H9 (cell line): ENCODE data around the gene TRAP1. TPM values are rescaled to one million over a fixed set of nuclear protein-coding genes. Genes with fewer than 3 reads are reported as not detected.

Experiments used
- DNase-seq: peaks from one replicate; pipeline ENCODE4 v3.0.0-alpha.2; 2017
- H2AFZ ChIP-seq: one replicate; pipeline ENCODE4 v1.6.1; 2013; ENCODE audit warnings: mild to moderate bottlenecking, low read length, control low read depth, moderate library complexity
- H2AK5ac ChIP-seq: 2 replicates; pipeline ENCODE4 v1.6.1; 2013; ENCODE audit warnings: low read length, control low read depth, mixed read lengths; ENCODE audit not compliant: insufficient read length
- H2BK120ac ChIP-seq: one replicate; pipeline ENCODE4 v1.6.1; 2013; ENCODE audit warnings: low read depth, mild to moderate bottlenecking, low read length, control low read depth, inconsistent platforms; ENCODE audit not compliant: poor library complexity, severe bottlenecking
- H2BK12ac ChIP-seq: 2 replicates; pipeline ENCODE4 v1.6.1; 2013; ENCODE audit warnings: low read length, control low read depth, mixed read lengths, low read depth; ENCODE audit not compliant: insufficient read length
- H2BK15ac ChIP-seq: 2 replicates; pipeline ENCODE4 v1.6.1; 2013; ENCODE audit warnings: low read depth, low read length, control low read depth
- H2BK20ac ChIP-seq: one replicate; pipeline ENCODE4 v1.6.1; 2013; ENCODE audit warnings: low read depth, mild to moderate bottlenecking, low read length, control low read depth, inconsistent platforms; ENCODE audit not compliant: poor library complexity, severe bottlenecking
- H2BK5ac ChIP-seq: 2 replicates; pipeline ENCODE4 v1.6.1; 2013; ENCODE audit warnings: low read length, control low read depth, mixed read lengths; ENCODE audit not compliant: insufficient read length
- H3K14ac ChIP-seq: 2 replicates; pipeline ENCODE4 v1.6.1; 2013; ENCODE audit warnings: low read length, control low read depth; ENCODE audit not compliant: insufficient read depth
- H3K18ac ChIP-seq: 2 replicates; pipeline ENCODE4 v1.6.1; 2013; ENCODE audit warnings: low read depth, mild to moderate bottlenecking, mixed read lengths, low read length, control low read depth; ENCODE audit not compliant: insufficient read length
- H3K23ac ChIP-seq: 2 replicates; pipeline ENCODE4 v1.6.1; 2013; ENCODE audit warnings: low read length, control low read depth, mixed read lengths, low read depth; ENCODE audit not compliant: insufficient read length
- H3K23me2 ChIP-seq: 2 replicates; pipeline ENCODE4 v1.6.1; 2013; ENCODE audit warnings: low read depth, mild to moderate bottlenecking, mixed read lengths, low read length, control low read depth; ENCODE audit not compliant: insufficient read length, poor library complexity, severe bottlenecking
- H3K27ac ChIP-seq: 2 replicates; pipeline ENCODE4 v1.5.1; 2013; ENCODE audit warnings: low read length, control low read depth, mixed read lengths, low read depth; ENCODE audit not compliant: insufficient read length
- H3K27me3 ChIP-seq: 2 replicates; pipeline ENCODE4 v1.6.1; 2013; ENCODE audit warnings: low read length, control low read depth, inconsistent platforms; ENCODE audit not compliant: insufficient read depth
- H3K4ac ChIP-seq: 2 replicates; pipeline ENCODE4 v1.6.1; 2013; ENCODE audit warnings: low read depth, mild to moderate bottlenecking, control low read depth, inconsistent platforms, low read length, moderate library complexity
- H3K4me1 ChIP-seq: 2 replicates; pipeline ENCODE4 v1.6.1; 2013; ENCODE audit warnings: low read length, control low read depth, inconsistent platforms; ENCODE audit not compliant: insufficient read depth
- H3K4me2 ChIP-seq: 2 replicates; pipeline ENCODE4 v1.6.1; 2013; ENCODE audit warnings: low read length, control low read depth, mixed read lengths; ENCODE audit not compliant: insufficient read length, insufficient read depth
- H3K56ac ChIP-seq: 2 replicates; pipeline ENCODE4 v1.6.1; 2013; ENCODE audit warnings: low read depth, mild to moderate bottlenecking, mixed read lengths, low read length, control low read depth; ENCODE audit not compliant: insufficient read length
- H3K79me1 ChIP-seq: 2 replicates; pipeline ENCODE4 v1.6.1; 2013; ENCODE audit warnings: low read depth, mild to moderate bottlenecking, moderate library complexity, low read length, control low read depth, inconsistent platforms; ENCODE audit not compliant: insufficient read depth, poor library complexity, severe bottlenecking
- H3K79me2 ChIP-seq: 2 replicates; pipeline ENCODE4 v1.6.1; 2013; ENCODE audit warnings: low read length, control low read depth, inconsistent platforms; ENCODE audit not compliant: insufficient read depth
- H3K9ac ChIP-seq: 2 replicates; pipeline ENCODE4 v1.6.1; 2013; ENCODE audit warnings: low read length, control low read depth, mixed read lengths; ENCODE audit not compliant: insufficient read length; ENCODE audit errors: extremely low read depth
- H3K9me3 ChIP-seq: one replicate; pipeline ENCODE4 v1.6.1; 2013; ENCODE audit warnings: low read depth, low read length, inconsistent platforms; ENCODE audit not compliant: control insufficient read depth
- H3T11ph ChIP-seq: one replicate; pipeline ENCODE4 v1.6.1; 2013; ENCODE audit warnings: mild to moderate bottlenecking, low read length, control low read depth, inconsistent platforms
- H4K20me1 ChIP-seq: one replicate; pipeline ENCODE4 v1.6.1; 2013; ENCODE audit not compliant: control insufficient read depth, insufficient read length, insufficient read depth
- H4K5ac ChIP-seq: 2 replicates; pipeline ENCODE4 v1.6.1; 2013; ENCODE audit warnings: low read depth, mild to moderate bottlenecking, mixed read lengths, low read length, control low read depth; ENCODE audit not compliant: insufficient read length
- H4K8ac ChIP-seq: replicated peaks from 2 replicates; pipeline ENCODE4 v1.6.1; 2013; ENCODE audit warnings: low read length, control low read depth, mixed read lengths, low read depth; ENCODE audit not compliant: insufficient read length
- H4K91ac ChIP-seq: 2 replicates; pipeline ENCODE4 v1.6.1; 2013; ENCODE audit warnings: low read depth, mild to moderate bottlenecking, moderate library complexity, mixed read lengths, low read length, control low read depth; ENCODE audit not compliant: insufficient read length
- H3K27ac Mint-ChIP-seq, 3 experiments: 2 replicates in 2 of 3; 3 replicates in 1 of 3; pipeline ENCODE4 v1.8.0; 2020 to 2021; ENCODE audit warnings: mixed read lengths in 3 of 3, mild to moderate bottlenecking in 1 of 3, moderate library complexity in 1 of 3
- H3K27me3 Mint-ChIP-seq: 2 replicates; pipeline ENCODE4 v1.8.0; 2021; ENCODE audit warnings: low read depth, mild to moderate bottlenecking, moderate library complexity, mixed read lengths
- H3K36me3 Mint-ChIP-seq, 3 experiments: 2 replicates in 2 of 3; 3 replicates in 1 of 3; pipeline ENCODE4 v1.8.0; 2020 to 2021; ENCODE audit warnings: low read depth in 3 of 3, mixed read lengths in 3 of 3; ENCODE audit not compliant: insufficient read depth in 1 of 3
- H3K4me1 Mint-ChIP-seq, 2 experiments: 2 replicates each; pipeline ENCODE4 v1.8.0; 2020; ENCODE audit warnings: mixed read lengths in 2 of 2
- H3K4me3 Mint-ChIP-seq, 2 experiments: 2 replicates in 1 of 2; 3 replicates in 1 of 2; pipeline ENCODE4 v1.8.0; 2020 to 2021; ENCODE audit warnings: mild to moderate bottlenecking in 2 of 2, mixed read lengths in 2 of 2, moderate library complexity in 1 of 2
- H3K9me3 Mint-ChIP-seq, 2 experiments: 2 replicates in 1 of 2; 3 replicates in 1 of 2; pipeline ENCODE4 v1.8.0; 2020; ENCODE audit warnings: mild to moderate bottlenecking in 2 of 2, mixed read lengths in 2 of 2, moderate library complexity in 1 of 2
- WGBS: extraction: QIAGEN DNeasy Blood & Tissue Kit; methylation state at CpG from one replicate; pipeline ENCODE4 v1.1.7; 2013; ENCODE audit warnings: missing lambda C conversion rate, low lambda C conversion rate, mixed read lengths; ENCODE audit not compliant: insufficient read length; ENCODE audit errors: extremely low coverage; 5-methylcytosine and 5-hydroxymethylcytosine counted together
- total RNA-seq: library from RNA; stranded (reverse); gene quantifications from 2 replicates; pipeline ENCODE4 v1.2.1, GENCODE V29; 2021
- TF ChIP-seq, protein P1 (sequence below): fragments of 200-600 bp; sonication (generic); conservative IDR thresholded peaks from 3 replicates; pipeline ENCODE4 v1.8.0; 2021; ENCODE audit warnings: antibody characterized with exemption, mild to moderate bottlenecking

The TRAP1 gene
- total RNA-seq, 1 experiment from 2014 or later: 211 TPM

DNA sequence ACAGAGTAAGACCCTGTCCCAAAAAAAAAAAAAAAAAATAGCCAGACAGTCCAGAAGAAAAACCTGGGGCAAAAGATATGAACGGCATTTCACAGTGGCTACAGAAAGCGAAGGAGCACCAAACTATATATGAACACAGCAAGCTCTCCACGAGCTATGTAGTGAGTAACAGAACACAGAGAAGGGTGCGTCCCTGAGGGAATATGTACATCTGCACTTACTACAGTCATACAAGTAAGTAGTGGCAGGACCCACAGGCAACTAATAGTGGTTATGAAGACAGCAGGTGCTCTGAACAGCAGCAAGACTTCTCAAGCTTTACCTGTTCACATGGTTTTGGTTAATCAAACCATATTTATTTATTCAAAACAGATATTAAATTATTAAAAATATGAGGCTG lies 15.8 kb downstream of the TRAP1 start:
- Histone ChIP-seq H2BK15ac (no peak overlapping the region), H3K27ac (no peak overlapping the region), H3K23me2 (no peaks in the 10 kb centered on the region), H3K4ac (no peak overlapping the region), H2BK20ac (no peak overlapping the region), H3K56ac (no peak overlapping the region), H3K79me1 (peaks cover 3% of the 10 kb centered on the region), H4K91ac (no peak overlapping the region), H4K20me1 (no peaks in the 10 kb centered on the region), H3K9me3 (no peaks in the 10 kb centered on the region), H2BK12ac (no peak overlapping the region), H3K18ac (no peak overlapping the region), H3K14ac (no peak overlapping the region), H2AFZ (no peak overlapping the region), H3K9ac (no peak overlapping the region), H3K23ac (no peak overlapping the region), H2BK120ac (no peak overlapping the region), H2AK5ac (no peak overlapping the region), H3K79me2 (peaks cover 5% of the 10 kb centered on the region; the same call in 1 of the 2 replicates), H2BK5ac (no peak overlapping the region), H3K4me1 (no peaks in the 10 kb centered on the region), H4K5ac (no peak overlapping the region), H3K27me3 (no peaks in the 10 kb centered on the region), H3K4me2 (no peak overlapping the region), H4K8ac (no peak overlapping the region), H3T11ph (no peak overlapping the region)
- Mint-ChIP-seq H3K36me3 (peaks cover 4 to 23% (median 23%) of the 10 kb centered on the region in 3 experiments; a peak in 5 of 7 replicates), H3K27me3 (no peaks in the 10 kb centered on the region), H3K27ac (no peak overlapping the region; a peak in 2 of 7 replicates), H3K4me3 (no peak overlapping the region), H3K9me3 (no peaks in the 10 kb centered on the region), H3K4me1 (no peaks in the 10 kb centered on the region)
- DNase-seq: no peak
- TF ChIP-seq, protein P1, sequence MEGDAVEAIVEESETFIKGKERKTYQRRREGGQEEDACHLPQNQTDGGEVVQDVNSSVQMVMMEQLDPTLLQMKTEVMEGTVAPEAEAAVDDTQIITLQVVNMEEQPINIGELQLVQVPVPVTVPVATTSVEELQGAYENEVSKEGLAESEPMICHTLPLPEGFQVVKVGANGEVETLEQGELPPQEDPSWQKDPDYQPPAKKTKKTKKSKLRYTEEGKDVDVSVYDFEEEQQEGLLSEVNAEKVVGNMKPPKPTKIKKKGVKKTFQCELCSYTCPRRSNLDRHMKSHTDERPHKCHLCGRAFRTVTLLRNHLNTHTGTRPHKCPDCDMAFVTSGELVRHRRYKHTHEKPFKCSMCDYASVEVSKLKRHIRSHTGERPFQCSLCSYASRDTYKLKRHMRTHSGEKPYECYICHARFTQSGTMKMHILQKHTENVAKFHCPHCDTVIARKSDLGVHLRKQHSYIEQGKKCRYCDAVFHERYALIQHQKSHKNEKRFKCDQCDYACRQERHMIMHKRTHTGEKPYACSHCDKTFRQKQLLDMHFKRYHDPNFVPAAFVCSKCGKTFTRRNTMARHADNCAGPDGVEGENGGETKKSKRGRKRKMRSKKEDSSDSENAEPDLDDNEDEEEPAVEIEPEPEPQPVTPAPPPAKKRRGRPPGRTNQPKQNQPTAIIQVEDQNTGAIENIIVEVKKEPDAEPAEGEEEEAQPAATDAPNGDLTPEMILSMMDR: no peak
- WGBS: no CpG with 5 or more reads among the region's 4 CpGs
